PC-3 (cell line): ENCODE data around the gene CNDP1.

Source experiments
- CTCF ChIP-seq: fragments of 300-600 bp; sonication (generic); conservative IDR thresholded peaks from 2 replicates; pipeline ENCODE4 v1.5.1; 2017; ENCODE audit warnings: antibody characterized with exemption, low read depth, mild to moderate bottlenecking, low read length
- EZH2phosphoT487 ChIP-seq: fragments of 300-600 bp; sonication (generic); IDR thresholded peaks from 2 replicates; pipeline ENCODE4 v1.6.1; 2018; ENCODE audit warnings: mild to moderate bottlenecking, antibody characterized with exemption, low read length, borderline replicate concordance

- TF ChIP-seq CTCF (no peak), EZH2phosphoT487 (no peak)
Measured at GRCh38 chr18:74495581-74496507, 38.5 kb upstream of the CNDP1 start, which contains the start of gene CNDP2.
